Epithelial cell of proximal tubule (primary cell): Measurements from ENCODE around the gene HSPA9. TPM values are rescaled to one million over a fixed set of nuclear protein-coding genes. Genes with fewer than 3 reads are reported as not detected.

ENCODE experiments used
- DNase-seq: peaks from one replicate; pipeline ENCODE4 v3.0.0-alpha.2; 2011; ENCODE audit warnings: low read depth
- H3K4me3 ChIP-seq: 2 replicates; pipeline ENCODE4 v1.5.1; 2011; ENCODE audit warnings: low read depth, mild to moderate bottlenecking, low read length
- CTCF ChIP-seq: conservative IDR thresholded peaks from 2 replicates; pipeline ENCODE4 v1.5.1; 2012; ENCODE audit warnings: low read depth, mild to moderate bottlenecking, low read length
- total RNA-seq: library from RNA; depleted of rRNA; stranded (reverse); fragments of >200 nt; gene quantifications from 2 replicates; pipeline ENCODE4 v1.2.3, GENCODE V29; 2015

Gene HSPA9
- total RNA-seq, result 174 and 403 TPM in 2 replicates

- TF ChIP-seq CTCF, result no peak
- peak within 1 kb of the TSS; percentile 84 for H3K4me3 ChIP-seq
- DNase-seq, result peak; percentile 96
Measured at GRCh38 chr5:138575194-138576015, at the start of gene HSPA9. Gene HSPA9 (minus strand): TSS chr5:138575401. CDS start chr5:138575318, 83 bp downstream.

- H3K4me3 ChIP-seq, result no peak overlapping the region
- no peak for DNase-seq
Measured at GRCh38 chr5:138623053-138623452, 47.9 kb upstream of the HSPA9 start.

GRCh38 chr5:138622051-138622450 lies 46.9 kb upstream of the HSPA9 start:
- DNase-seq, result no peak
- H3K4me3 ChIP-seq, result no peak overlapping the region
- no peak for TF ChIP-seq CTCF

More at GRCh38 chr5:138623053-138623452, 47.9 kb upstream of the HSPA9 start:
- no peak for TF ChIP-seq CTCF

GRCh38 chr5:138620663-138621224 lies 45.5 kb upstream of the HSPA9 start:
- TF ChIP-seq CTCF, result no peak
- DNase-seq, result no peak
- no peak overlapping the region for H3K4me3 ChIP-seq

GRCh38 chr5:138616508-138616907 lies 41.3 kb upstream of the HSPA9 start:
- no peak for TF ChIP-seq CTCF
- H3K4me3 ChIP-seq, result no peak overlapping the region
- DNase-seq, result no peak

- no peak for DNase-seq
- H3K4me3 ChIP-seq, result no peak overlapping the region
- no peak for TF ChIP-seq CTCF
Measured at GRCh38 chr5:138615461-138615860, 40.3 kb upstream of the HSPA9 start.
